CD4-positive, alpha-beta T cell (primary cell): Measurements from ENCODE around the gene CADM1. TPM values are rescaled to one million over a fixed set of nuclear protein-coding genes. Genes with fewer than 3 reads are reported as not detected.

Source experiments
- ATAC-seq: fragments of 200-7000 bp; cut with Tn5 transposase; one replicate; pipeline ENCODE4 v1.10.0; 2022; ENCODE audit warnings: mild to moderate bottlenecking; ENCODE audit not compliant: poor library complexity
- CTCF ChIA-PET: fragments of 350-600 bp; sonication (Branson Sonifier 250); formaldehyde crosslinking; loops from one replicate; lab custom pipeline; 2021; ENCODE audit warnings: antibody characterized with exemption, inconsistent platforms; lab: Charles Lee
- POLR2A ChIA-PET: fragments of 350-600 bp; sonication (Branson Sonifier 250); formaldehyde crosslinking; loops from one replicate; lab custom pipeline; 2021; ENCODE audit warnings: antibody characterized with exemption, inconsistent platforms; lab: Charles Lee
- DNase-seq, 14 experiments: peaks; one replicate each; pipeline ENCODE4 v3.0.0-alpha.2; 2013 to 2020; ENCODE audit warnings: mixed read lengths in 2 of 14
- H3K27ac ChIP-seq, 2 donors: one replicate each; pipeline versions ENCODE4 v1.5.1 to v1.7.0; 2013; ENCODE audit warnings: low read length in 2 of 2, low read depth in 1 of 2, mild to moderate bottlenecking in 1 of 2
- H3K27me3 ChIP-seq, 2 experiments: 1 replicate in 1 of 2; 2 replicates in 1 of 2; pipeline versions ENCODE4 v1.6.1 to v1.7.0; 2013; ENCODE audit warnings: low read length in 2 of 2, control low read depth in 1 of 2, mild to moderate bottlenecking in 1 of 2, moderate library complexity in 1 of 2; ENCODE audit not compliant: insufficient read depth in 2 of 2, control insufficient read depth in 1 of 2
- H3K36me3 ChIP-seq: one replicate; pipeline ENCODE4 v1.6.1; 2013; ENCODE audit warnings: low read length, control low read depth; ENCODE audit not compliant: insufficient read depth
- H3K4me1 ChIP-seq: one replicate; pipeline ENCODE4 v1.6.1; 2013; ENCODE audit warnings: low read length, control low read depth; ENCODE audit not compliant: insufficient read depth
- H3K4me3 ChIP-seq: one replicate; pipeline ENCODE4 v1.5.1; 2013; ENCODE audit warnings: mild to moderate bottlenecking, low read length, moderate library complexity
- H3K9me3 ChIP-seq, 2 experiments: 1 replicate in 1 of 2; 2 replicates in 1 of 2; pipeline versions ENCODE4 v1.6.1 to v1.7.0; 2013; ENCODE audit warnings: low read length in 2 of 2, mild to moderate bottlenecking in 2 of 2, control low read depth in 1 of 2, moderate library complexity in 1 of 2; ENCODE audit not compliant: control insufficient read depth in 1 of 2, insufficient read depth in 1 of 2
- H3K27ac Mint-ChIP-seq: one replicate; pipeline ENCODE4 v1.8.0; 2020; ENCODE audit warnings: mixed read lengths
- H3K27me3 Mint-ChIP-seq: one replicate; pipeline ENCODE4 v1.8.0; 2021; ENCODE audit warnings: mixed read lengths
- H3K36me3 Mint-ChIP-seq: one replicate; pipeline ENCODE4 v1.8.0; 2021; ENCODE audit warnings: low read depth, mixed read lengths
- H3K4me1 Mint-ChIP-seq: one replicate; pipeline ENCODE4 v1.8.0; 2021; ENCODE audit warnings: low read depth, mixed read lengths
- H3K4me3 Mint-ChIP-seq: one replicate; pipeline ENCODE4 v1.8.0; 2020; ENCODE audit warnings: mild to moderate bottlenecking, mixed read lengths
- H3K9me3 Mint-ChIP-seq: one replicate; pipeline ENCODE4 v1.8.0; 2020; ENCODE audit warnings: mixed read lengths
- intact Hi-C, 2 experiments: fragments of 100-400 bp; cut with DNase I in 1 of 2; cut with micrococcal nuclease in 1 of 2; formaldehyde crosslinking; loops; one replicate each; pipeline versions ENCODE4 v1.15.1 to v1.9.0; 2023 to 2025; cut with DNase I, micrococcal nuclease
- total RNA-seq, 174 experiments: library from RNA in 2 of 174; stranded (reverse) in 2 of 174; gene quantifications; one replicate each; pipeline ENCODE4 v1.2.3 and lab custom pipeline; 2021 to 2026
- TF ChIP-seq, protein P1 (sequence below): fragments of 200-600 bp; IDR thresholded peaks from one replicate; pipeline ENCODE4 v1.8.0; 2022; ENCODE audit warnings: antibody characterized with exemption, mild to moderate bottlenecking

The CADM1 gene
- total RNA-seq, 2 experiments from 2014 or later = 1.1 to 1.4 TPM

DNA sequence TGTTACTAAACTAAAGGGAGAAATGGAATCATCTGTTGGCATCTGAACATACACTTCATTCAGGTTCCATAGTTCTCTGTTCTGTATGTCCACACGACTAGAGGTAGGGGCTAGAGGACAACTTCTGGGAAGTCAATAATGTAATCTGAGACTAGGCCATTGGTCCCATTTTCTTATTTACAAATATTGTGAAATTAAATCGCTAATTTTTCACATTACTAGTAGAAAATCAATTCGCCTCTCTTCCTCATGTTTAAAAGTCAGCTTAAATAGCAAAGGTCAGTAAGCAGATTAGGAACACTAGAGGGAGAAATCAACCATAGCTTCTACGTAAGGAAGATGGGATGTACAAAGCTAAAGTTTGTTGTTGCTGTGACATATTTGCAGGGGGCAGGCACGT, 59.7 kb downstream of the CADM1 start:
- CTCF ChIA-PET = no interaction called here
- peaks cover 20% of the 10 kb centered on the region for H3K9me3 Mint-ChIP-seq
- POLR2A ChIA-PET = no interaction called here

DNA sequence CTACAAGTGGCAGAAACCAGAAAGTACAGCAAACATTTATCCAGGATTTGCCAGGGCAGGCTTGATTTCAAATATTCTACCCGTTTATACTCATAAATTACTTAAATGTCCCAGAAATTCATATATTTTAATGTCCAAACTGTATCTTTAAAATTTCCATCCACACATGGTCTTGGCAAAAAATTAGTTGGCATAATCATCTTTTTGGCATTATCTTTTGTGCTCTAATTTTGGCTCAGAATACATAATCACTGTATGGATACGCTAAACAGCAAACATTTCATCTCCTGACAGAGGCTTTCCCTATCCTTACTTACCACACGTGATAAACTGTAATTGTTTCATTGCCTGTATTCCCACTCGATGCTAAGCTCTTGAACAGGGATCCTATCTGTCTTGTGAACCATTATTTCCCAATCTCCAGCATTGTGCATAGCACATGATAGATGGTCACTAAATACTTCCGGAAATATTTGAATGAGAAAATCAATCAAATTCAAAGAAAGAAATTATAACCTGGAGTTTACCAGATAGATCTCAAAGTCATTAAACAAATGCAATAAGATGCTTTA, 64.2 kb downstream of the CADM1 start:
- DNase-seq (no peak), ATAC-seq (no peak)
- TF ChIP-seq, protein P1, sequence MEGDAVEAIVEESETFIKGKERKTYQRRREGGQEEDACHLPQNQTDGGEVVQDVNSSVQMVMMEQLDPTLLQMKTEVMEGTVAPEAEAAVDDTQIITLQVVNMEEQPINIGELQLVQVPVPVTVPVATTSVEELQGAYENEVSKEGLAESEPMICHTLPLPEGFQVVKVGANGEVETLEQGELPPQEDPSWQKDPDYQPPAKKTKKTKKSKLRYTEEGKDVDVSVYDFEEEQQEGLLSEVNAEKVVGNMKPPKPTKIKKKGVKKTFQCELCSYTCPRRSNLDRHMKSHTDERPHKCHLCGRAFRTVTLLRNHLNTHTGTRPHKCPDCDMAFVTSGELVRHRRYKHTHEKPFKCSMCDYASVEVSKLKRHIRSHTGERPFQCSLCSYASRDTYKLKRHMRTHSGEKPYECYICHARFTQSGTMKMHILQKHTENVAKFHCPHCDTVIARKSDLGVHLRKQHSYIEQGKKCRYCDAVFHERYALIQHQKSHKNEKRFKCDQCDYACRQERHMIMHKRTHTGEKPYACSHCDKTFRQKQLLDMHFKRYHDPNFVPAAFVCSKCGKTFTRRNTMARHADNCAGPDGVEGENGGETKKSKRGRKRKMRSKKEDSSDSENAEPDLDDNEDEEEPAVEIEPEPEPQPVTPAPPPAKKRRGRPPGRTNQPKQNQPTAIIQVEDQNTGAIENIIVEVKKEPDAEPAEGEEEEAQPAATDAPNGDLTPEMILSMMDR = no peak
- Histone ChIP-seq H3K36me3 (no peaks in the 10 kb centered on the region), H3K27me3 (no peaks in the 10 kb centered on the region), H3K9me3 (no peaks in the 10 kb centered on the region), H3K27ac (no peak overlapping the region), H3K4me1 (no peaks in the 10 kb centered on the region), H3K4me3 (no peak overlapping the region)
- Mint-ChIP-seq H3K9me3 (peaks cover 4% of the 10 kb centered on the region), H3K36me3 (peaks cover 3% of the 10 kb centered on the region), H3K27me3 (peaks cover 7% of the 10 kb centered on the region), H3K4me1 (no peaks in the 10 kb centered on the region), H3K4me3 (no peak overlapping the region), H3K27ac (no peak overlapping the region)
- CTCF ChIA-PET = no interaction called here
- POLR2A ChIA-PET = no interaction called here
- intact Hi-C loops = loop anchor here in 1 of 2 experiments (10.0 kb wide), 1 partner anchor 65 kb away; no protein-coding TSS in a partner anchor

More for the DNA sequence above, 59.7 kb downstream of the CADM1 start:
- Mint-ChIP-seq H3K36me3 (peaks cover 3% of the 10 kb centered on the region), H3K4me3 (no peak overlapping the region), H3K27ac (no peak overlapping the region), H3K4me1 (no peaks in the 10 kb centered on the region), H3K27me3 (peaks cover 7% of the 10 kb centered on the region)
- Histone ChIP-seq H3K27ac (no peak overlapping the region), H3K4me3 (no peak overlapping the region), H3K36me3 (no peaks in the 10 kb centered on the region), H3K27me3 (no peaks in the 10 kb centered on the region), H3K4me1 (no peaks in the 10 kb centered on the region), H3K9me3 (peaks cover 10 to 22% of the 10 kb centered on the region in 2 experiments)
- TF ChIP-seq, protein P1 = no peak
- ATAC-seq (no peak), DNase-seq (no peak)
- intact Hi-C loops = no loop called here

DNA sequence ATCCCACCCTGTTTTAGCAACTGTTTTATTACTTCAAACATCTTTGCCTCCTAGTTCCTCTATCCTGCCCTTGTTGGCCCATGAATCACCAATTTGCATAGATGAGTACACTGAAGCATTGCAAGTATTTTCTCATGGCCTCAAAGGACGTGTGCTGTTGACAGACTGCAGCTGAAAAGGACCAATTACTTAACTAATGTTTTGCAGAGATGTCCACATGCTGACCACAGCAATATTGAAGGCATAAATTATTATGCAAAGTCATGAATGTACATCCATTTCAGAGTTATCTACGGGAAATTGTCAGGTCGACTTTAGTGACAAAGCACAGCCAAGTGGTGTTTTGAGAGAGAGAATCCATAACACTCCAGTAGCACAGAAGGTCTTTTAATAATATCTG, 64.8 kb downstream of the CADM1 start:
- Histone ChIP-seq H3K4me1 (no peaks in the 10 kb centered on the region), H3K27ac (no peak overlapping the region), H3K36me3 (no peaks in the 10 kb centered on the region), H3K4me3 (no peak overlapping the region), H3K27me3 (no peaks in the 10 kb centered on the region), H3K9me3 (no peaks in the 10 kb centered on the region)
- Mint-ChIP-seq H3K9me3 (no peaks in the 10 kb centered on the region), H3K27me3 (peaks cover 7% of the 10 kb centered on the region), H3K4me3 (no peak overlapping the region), H3K4me1 (no peaks in the 10 kb centered on the region), H3K27ac (no peak overlapping the region), H3K36me3 (no peaks in the 10 kb centered on the region)
- TF ChIP-seq, protein P1 = no peak
- POLR2A ChIA-PET = no interaction called here
- no peak for DNase-seq
- CTCF ChIA-PET = no interaction called here
- ATAC-seq = no peak
- intact Hi-C loops = loop anchor here in 1 of 2 experiments (10.0 kb wide), 1 partner anchor 65 kb away; no protein-coding TSS in a partner anchor
